HG02678 (cell line): ENCODE data around the gene CHODL.

Experiments
- ATAC-seq: cut with Tn5 transposase; IDR thresholded peaks from one replicate; pipeline ENCODE4 v1.9.1; 2021; ENCODE audit warnings: mild to moderate bottlenecking, moderate library complexity; ENCODE audit not compliant: unreplicated experiment

The CHODL gene, protein sequence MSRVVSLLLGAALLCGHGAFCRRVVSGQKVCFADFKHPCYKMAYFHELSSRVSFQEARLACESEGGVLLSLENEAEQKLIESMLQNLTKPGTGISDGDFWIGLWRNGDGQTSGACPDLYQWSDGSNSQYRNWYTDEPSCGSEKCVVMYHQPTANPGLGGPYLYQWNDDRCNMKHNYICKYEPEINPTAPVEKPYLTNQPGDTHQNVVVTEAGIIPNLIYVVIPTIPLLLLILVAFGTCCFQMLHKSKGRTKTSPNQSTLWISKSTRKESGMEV

DNA sequence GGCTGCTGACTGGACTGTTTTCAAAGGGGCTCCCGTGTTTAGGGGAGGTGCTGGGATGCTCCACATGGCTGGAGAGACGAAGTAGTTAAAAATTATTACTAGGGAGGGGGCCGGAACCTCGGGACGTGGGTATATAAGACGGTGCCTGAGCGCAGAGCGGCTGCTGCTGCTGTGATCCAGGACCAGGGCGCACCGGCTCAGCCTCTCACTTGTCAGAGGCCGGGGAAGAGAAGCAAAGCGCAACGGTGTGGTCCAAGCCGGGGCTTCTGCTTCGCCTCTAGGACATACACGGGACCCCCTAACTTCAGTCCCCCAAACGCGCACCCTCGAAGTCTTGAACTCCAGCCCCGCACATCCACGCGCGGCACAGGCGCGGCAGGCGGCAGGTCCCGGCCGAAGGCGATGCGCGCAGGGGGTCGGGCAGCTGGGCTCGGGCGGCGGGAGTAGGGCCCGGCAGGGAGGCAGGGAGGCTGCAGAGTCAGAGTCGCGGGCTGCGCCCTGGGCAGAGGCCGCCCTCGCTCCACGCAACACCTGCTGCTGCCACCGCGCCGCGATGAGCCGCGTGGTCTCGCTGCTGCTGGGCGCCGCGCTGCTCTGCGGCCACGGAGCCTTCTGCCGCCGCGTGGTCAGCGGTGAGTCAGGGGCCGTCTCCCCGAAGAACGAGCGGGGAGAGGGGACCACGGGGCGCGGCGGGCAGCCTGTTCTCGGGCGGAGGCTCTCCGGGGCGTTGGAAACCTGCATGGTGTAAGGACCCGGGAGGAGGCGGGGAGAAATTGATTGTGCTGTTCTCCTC lies at the start of gene CHODL:
CHODL (plus strand) TSS at position 163 of the 793 bp plus-strand sequence; CDS start at position 554, 391 bp downstream.
- no peak for ATAC-seq

DNA sequence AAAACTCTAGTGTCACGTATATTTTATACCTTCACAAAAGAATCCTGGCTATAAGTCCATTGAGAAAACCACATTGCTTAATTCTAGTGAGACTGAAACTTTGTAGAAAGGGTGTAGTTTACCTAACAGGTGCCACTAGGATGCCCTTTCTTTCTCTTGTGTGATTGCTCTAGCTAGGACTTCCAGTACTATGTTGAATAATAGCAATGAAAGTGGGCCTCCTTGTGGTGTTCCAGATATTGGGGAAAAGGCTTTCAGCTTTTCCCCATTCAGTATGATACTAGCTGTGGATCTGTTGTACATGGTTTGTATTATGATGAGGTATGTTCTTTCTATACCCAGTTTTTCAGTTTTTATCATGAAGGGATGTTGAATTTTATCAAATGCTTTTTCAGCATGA lies 39.7 kb upstream of the CHODL start:
- ATAC-seq = no peak

DNA sequence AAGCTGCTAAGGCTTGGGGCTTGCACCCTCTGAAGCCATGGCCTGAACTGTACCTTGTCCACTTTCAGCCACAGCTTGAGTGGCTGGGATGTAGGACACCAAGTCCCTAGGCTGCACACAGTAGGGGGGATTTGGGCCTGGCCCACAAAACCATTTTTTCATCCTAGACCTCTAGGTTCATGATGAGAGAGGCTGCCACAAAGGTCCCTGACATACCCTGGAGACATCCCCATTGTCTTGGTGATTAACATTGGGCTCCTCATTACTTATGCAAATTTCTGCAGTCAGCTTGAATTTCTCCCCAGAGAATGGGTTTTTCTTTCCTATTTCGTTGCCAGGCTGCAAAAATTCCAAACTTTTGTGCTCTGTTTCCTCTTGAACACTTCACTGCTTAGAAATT lies 26.3 kb upstream of the CHODL start:
- no peak for ATAC-seq

DNA sequence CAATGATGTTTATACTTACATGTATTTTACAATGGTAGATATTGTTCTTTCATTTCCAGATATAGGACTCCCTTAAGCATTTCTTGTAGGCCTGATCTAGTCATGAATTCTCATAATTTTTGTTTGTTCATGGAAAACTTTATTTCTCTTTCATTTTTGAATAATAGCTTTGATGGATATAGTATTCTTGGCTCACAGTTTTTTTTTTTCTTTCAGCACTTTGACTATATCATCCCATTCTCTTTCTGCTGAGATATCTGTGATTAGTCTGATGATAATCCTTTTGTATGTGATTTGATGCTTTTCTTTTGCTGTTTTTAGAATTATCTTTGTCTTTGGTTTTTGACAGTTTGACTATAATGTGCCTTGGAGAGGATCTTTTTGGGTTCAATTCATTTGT lies 24.1 kb upstream of the CHODL start:
- no peak for ATAC-seq

DNA sequence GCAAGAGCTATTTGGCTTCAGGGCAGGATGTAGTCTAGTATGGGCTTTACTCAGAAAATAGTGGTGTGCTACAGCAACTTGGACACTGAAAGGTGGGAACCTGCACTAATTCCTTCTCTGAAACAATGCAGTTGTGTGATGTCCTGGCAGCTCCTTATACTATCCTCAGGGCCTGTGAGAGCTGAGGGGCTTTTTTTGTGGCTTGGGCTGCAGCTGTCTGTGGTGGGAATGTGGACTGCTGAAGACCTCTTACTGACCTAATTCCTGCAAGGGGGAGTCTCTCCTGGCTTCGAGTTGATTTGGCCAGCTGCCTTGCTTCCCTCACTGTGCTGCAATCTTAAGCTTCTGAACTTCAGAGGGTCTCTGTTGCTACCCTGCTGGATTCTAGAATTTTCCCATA lies 22.3 kb upstream of the CHODL start:
- ATAC-seq = no peak

DNA sequence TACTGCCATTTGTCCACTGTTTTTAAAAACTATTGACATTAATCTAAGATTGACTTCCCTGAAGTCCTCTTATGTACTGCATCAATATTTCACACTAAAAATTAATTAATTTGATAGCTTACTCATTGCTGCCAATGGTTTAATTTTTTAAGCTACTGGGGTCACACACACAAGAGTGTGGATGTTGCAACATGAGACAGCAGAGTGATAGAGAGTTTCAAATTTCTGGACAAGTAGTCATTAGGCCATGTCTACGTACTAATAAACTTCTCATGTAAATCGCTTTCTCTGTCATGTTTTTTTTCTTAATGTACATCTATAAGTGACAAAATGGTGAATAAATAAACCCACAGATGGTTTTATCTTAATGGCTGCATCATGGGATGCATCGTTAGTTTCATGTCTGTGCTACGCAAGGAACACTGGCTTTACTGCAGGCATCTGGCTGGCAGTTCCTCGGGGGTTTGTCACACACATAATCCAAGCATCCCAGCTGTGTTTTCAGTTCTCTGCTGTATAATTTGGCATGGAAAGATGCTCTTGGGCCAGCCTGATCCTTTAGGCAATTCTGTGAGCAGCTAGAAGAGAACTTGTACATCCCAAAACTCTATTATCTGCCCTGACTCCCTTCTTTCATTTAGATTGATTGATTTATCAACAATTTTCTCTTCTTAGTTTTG lies 16.4 kb upstream of the CHODL start:
- no peak for ATAC-seq

DNA sequence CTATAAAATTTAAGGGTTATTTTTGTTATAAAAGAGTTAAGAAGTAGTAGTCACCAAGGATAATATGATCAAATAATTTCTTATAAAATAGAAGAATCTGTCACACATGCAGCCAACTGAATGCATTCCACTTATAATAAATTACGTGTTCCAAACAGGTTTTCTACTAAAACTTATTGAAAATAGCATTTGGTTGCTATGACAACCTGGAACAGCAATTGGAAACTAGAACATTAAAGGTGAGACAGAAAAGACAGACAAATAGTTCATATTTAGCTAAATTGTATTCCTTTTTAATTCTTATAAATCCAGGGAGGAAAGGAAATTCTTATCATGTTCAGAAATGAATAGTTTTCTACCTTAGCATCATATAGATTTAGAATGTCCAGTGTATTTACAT lies 9.1 kb upstream of the CHODL start:
- ATAC-seq = no peak

DNA sequence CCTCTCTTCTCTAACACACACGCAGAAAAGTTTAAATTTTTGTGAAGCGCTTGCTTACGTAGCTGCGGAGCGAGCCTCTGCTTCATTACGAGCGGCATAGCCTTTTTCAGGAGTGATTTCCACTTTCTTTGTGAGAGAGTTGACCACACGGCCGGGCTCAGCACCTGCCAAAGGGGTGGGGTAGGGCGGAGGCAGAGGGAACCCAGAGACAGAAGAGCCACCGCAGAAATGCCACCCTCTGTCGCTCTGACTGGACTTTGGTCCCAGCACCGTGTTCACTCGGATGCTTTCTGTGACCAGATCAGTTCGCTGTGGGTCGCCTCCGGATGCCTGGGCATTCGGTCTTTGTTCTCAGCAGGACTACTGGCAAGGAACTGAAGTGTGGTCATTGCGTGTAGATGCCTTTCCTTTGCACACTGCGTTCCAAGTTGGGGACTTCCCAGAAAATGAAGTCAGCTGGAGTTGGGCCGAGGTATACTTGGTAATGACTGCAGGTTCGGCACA lies 883 bp downstream of the CHODL start:
- ATAC-seq = no peak

DNA sequence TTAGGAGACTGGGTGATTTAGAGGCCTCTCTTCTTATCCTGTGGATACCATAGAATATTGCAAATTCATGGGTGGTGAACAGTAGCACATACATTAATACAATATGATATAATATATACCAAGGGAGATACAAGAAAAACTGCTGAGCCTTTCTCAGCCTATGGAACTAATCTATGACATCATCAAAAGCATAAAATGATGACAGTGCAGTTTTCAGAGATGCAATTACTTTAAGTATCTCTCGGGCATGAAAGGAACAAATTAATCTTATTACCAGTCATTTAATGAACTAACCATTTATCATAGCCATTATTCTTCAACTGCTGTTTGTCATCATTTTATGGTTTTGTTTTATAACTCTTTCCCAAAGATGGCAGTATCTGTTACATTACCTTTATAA lies 3.5 kb downstream of the CHODL start:
- no peak for ATAC-seq

DNA sequence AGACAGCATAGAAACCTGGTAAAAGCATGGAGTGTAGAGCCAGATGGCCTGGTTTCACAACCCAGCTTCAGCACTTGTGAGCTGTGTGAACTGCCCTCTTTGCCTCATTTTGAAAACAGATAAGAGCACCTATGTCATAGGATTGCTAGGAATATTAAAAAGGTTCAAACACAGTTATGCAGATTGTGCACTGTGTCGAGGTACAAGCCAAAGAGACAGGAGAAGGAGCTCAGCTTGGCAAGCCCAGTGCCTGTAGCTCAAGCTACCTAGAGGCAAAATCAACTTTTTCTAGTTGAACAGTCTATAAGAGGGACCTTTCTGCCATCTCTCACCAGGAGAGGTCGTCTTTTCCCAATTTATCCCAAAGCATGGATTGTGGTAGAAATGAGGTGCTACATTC lies 5.0 kb downstream of the CHODL start:
- no peak for ATAC-seq

DNA sequence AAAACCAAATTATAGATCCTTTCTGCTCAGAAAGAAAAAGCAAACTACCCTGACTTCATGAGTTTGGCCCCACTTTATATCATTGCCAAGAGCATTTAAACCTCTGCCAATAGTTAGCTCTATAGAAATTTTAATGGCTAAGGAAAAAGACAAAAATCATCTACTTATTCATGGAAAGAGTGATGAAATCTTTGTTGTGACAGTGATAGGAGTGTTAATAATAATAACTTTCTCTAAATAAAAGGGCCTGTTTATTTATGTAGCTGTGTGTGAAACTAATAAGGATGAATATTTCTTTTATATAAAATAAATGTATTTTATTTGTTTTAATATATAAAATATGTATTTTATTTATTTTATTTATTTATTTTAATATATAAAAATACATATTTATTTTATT lies 6.4 kb downstream of the CHODL start:
- no peak for ATAC-seq

DNA sequence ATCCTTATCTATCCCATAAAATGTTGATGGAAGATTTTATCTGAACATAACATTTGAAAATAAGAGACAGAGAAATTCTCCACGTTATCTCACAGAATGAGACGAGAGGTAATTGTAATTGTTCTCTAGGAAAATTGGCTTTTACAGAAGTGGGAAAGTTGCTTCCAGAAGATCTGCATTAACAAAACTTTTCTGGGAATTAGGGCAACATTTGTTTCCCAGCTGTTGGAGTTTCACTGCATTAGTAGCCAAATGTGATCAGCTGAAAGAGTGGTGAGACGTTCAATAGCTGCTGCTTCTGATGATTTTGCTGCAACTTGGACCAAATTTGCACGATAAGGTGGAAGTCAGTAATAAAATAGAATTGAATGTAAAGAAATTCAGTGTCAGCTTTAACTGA lies 7.6 kb downstream of the CHODL start:
- no peak for ATAC-seq

DNA sequence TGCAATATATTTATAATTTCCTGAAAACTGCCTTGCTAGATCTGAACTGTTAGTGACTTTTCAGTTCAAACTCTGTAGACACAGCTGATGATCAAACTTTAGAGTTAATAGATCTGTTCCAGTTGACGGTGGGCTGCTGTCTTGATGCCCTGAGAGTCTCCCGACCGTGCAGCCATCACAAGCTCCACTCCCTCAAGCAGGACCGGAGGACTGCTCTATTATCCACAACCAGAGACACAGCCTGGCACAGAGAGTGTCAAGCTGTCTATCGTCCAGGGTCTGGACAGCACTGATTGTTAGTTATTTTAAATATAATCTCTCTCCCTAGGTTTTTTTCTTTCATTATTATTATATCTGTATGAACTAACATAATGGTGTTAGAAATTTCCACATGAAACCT lies 8.0 kb downstream of the CHODL start:
- ATAC-seq = no peak

DNA sequence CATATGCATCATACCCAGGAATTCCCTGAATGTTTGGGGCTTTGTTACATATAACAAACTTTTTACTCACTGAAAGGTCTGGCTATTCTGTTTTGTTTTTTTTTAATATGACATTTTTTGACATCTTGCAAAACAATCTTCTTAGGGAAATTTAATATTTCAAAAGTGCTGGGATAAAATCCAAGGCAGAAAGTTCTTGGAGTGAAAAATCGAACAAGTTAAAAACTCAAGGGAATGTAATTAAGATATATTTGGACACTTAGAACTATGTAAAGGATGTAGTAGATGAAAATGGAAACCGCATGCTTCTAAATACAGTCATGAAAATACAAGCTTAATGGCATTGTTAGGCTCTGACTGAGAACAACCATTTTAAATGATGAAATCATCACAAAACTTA lies 8.6 kb downstream of the CHODL start:
- no peak for ATAC-seq

DNA sequence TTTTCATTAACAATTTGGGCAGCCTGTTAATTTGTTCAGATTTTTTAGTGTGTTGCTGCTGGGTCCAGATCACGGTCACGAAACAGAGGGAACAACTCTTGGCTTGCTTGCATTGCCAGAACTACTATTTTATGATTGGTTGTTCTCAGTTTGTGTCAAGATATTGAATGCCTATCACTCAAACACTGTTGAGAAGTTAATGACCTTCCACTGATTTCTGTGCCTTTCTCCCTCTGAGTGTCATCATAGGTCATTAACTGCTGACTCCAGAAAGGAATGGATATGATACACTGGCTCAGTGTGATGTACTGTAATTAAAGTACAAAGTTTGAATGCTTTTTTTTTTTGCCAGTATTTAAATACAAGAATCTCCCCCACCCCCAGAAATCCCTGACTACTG lies 9.2 kb downstream of the CHODL start:
- ATAC-seq = no peak

DNA sequence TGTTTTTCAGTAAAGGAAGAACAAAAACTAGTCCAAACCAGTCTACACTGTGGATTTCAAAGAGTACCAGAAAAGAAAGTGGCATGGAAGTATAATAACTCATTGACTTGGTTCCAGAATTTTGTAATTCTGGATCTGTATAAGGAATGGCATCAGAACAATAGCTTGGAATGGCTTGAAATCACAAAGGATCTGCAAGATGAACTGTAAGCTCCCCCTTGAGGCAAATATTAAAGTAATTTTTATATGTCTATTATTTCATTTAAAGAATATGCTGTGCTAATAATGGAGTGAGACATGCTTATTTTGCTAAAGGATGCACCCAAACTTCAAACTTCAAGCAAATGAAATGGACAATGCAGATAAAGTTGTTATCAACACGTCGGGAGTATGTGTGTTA lies 21.3 kb downstream of the CHODL start:
- no peak for ATAC-seq

DNA sequence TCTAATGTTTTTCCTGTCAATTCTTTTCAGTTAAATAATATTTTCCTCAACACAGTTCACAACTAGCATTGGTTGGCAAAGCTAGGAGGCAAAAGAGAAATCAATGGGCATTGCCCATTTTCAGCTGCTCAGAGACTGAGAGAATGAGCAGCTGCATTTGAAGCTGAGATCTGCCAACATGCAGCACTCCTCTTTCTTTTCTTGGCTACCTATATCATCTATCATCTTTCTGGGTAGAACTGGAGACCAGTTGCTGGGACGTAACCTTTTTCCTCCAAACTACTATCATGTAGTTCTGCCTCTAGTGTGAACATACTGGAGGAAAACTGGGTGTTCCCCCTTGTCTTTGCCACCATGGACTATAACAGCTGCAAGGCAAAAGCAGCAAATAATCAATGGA lies 22.9 kb downstream of the CHODL start:
- no peak for ATAC-seq

DNA sequence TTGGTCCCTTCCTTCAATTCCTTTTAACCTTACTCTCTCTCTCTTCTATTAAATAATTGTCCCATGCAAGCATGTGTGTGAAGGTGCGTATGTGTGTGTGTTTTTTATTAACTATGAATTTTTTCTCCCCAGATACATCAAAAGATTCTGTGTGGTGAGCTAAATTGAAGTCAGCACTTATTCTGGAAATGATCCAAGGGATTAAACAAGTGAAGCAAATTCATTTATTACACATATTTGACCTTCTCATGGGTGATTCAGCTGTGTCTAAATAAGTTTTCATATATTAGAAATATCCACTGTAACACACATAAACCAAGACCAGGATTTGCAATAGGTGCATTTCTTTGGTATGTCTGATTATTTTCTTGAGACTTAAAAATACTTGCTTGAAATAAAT lies 24.3 kb downstream of the CHODL start:
- no peak for ATAC-seq

DNA sequence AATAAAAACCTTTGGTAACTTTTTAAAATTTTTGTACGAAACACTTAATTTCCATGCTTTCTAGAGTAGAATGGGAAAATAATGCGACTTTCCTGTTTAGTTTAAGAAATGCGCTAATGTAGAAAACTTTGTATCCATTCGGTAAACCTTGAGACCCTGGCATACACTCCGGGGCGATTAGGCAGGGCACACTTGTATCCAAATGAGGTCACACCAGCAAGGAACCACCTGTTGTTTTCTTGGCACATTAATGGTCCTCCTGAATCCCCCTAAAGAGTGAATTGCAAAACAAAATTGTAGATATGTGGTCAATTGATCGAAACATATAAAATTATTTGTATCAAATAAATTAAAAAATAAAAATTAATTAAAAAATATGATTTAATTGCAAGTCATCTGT lies 25.2 kb downstream of the CHODL start:
- no peak for ATAC-seq

DNA sequence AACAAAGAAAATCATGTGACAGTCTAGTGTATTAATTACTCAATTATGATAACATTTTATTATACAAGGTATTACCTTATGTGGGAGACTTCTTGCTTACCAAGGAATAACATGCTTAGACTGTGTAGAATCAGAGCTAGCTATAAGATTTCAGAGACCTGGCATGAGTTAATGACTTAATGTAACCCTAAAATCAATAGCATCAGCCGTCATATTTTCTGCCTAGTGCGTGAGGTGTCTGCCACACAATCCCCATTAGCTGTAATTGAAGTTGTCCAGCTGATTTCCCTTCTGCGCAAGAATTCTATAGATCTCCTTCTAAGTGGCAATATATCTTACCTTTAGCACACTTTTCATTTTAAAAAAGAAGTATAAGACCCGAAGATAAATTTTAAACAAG lies 28.8 kb downstream of the CHODL start:
- no peak for ATAC-seq

DNA sequence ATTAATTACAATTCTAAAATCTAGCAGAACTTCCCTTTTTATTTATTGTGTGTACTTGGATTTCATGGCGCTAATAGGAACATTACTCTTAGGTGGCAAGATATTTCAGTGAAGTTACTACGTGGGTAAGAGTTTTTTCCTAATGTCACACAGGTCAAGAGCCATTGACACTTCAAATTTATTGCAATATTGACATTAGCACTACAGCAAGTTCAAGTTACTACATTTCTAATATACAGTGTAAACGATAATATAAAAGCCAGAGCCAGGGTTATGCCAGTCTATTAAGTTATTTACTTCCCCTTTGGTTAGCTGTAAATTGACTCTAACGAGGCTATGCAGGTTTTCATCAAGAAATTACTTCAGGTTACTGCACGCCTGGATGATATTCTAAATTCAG lies 29.7 kb downstream of the CHODL start:
- no peak for ATAC-seq

DNA sequence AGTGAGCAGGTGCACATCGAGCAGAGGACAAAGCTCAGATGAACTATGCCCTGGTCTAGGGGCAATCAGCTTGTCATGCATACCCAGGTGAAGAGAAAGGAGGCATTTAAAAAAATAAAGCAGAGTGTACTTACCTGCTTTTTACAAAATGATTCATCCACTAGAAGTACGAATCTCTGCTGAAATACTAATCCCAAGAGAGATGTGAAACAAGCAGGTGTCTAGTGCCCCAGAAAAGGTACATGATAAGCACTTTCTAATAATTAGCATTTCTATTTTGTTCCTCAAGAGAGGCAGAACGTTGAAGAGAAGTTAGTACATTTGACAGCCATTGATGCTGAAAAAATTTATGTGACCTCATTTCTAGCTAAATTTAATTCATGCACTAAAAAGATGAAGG lies 31.1 kb downstream of the CHODL start:
- ATAC-seq = no peak
